Measurements from ENCODE around the gene KCNK18.

KCNK18 gene

DNA sequence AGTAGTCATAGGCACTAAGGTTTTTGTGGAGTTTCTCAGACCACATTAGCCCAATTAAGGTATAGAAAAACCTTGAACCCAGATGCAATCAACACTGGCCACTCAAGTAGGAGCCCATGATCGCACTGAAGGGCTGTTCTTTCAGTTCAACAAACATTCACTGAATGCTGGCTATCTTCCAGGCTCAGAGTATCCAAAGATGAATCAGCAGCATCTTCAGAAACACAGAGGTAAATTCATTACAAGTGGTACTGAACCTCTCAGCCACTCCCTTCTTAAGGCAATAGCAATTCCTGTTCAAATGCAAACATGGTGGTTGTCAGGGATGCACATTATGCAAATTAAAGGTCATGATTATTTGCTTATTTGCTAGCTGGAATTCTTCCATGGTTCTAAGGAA, 17.1 kb downstream of the KCNK18 start:
- TF ChIP-seq, protein P1, sequence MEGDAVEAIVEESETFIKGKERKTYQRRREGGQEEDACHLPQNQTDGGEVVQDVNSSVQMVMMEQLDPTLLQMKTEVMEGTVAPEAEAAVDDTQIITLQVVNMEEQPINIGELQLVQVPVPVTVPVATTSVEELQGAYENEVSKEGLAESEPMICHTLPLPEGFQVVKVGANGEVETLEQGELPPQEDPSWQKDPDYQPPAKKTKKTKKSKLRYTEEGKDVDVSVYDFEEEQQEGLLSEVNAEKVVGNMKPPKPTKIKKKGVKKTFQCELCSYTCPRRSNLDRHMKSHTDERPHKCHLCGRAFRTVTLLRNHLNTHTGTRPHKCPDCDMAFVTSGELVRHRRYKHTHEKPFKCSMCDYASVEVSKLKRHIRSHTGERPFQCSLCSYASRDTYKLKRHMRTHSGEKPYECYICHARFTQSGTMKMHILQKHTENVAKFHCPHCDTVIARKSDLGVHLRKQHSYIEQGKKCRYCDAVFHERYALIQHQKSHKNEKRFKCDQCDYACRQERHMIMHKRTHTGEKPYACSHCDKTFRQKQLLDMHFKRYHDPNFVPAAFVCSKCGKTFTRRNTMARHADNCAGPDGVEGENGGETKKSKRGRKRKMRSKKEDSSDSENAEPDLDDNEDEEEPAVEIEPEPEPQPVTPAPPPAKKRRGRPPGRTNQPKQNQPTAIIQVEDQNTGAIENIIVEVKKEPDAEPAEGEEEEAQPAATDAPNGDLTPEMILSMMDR (IDR thresholded peaks at IDR 0.05; ENCODE audit: low read depth, low read length) = no peak
- H3K4me3 ChIP-seq (replicated peaks in 1 of 2; ENCODE audit: low read depth in 2 of 2, low read length in 2 of 2) = no peak overlapping the region
- peak in 1 of 2 donors; percentile 29 for DNase-seq (ENCODE audit: low read depth in 2 of 2)

DNA sequence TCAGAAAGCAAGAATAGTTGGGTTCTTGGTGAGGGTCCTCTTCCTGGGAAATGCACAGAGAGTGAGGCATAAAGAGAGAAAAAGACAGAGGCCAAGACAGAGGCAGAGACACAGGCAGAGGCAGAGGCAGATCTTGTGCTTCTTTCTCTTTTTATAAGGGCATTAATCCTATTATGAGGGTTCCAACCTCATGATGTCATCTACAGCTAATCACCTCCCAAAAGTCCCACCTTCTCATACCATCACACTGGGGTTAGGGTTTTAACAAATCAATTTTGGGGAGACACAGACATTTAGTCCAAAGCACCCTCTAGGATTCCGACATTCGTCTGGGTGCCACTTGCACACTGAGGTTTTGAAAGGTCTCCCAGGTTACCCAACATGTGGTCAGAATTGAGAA, 17.8 kb downstream of the KCNK18 start:
- TF ChIP-seq, protein P1 (IDR thresholded peaks at IDR 0.05; ENCODE audit: low read depth, low read length) = no peak
- no peak overlapping the region for H3K4me3 ChIP-seq (replicated peaks in 1 of 2; ENCODE audit: low read depth in 2 of 2, low read length in 2 of 2)
- DNase-seq (ENCODE audit: low read depth in 2 of 2) = no peak

DNA sequence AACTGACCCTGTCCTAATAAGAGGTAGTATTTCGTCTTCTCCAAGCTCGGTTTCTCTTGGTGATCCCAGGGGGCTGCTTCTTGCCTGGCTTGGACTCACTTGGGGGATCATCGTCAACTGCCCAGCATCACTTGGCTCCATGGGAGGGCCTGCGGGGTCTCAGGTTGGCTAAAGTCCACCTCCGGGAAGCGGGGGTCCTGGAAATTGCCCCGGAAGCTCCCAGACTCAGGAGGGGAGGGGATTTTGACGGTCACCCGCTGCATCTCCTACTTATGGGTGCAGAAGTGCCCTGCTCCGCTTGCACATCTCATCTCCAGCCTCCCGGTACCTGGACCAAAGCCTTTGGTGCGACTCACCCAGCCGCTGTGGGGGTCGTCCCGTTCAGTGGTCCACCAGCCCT, 18.7 kb downstream of the KCNK18 start:
- DNase-seq (ENCODE audit: low read depth in 2 of 2) = no peak
- TF ChIP-seq, protein P1 (IDR thresholded peaks at IDR 0.05; ENCODE audit: low read depth, low read length) = no peak
- H3K4me3 ChIP-seq (replicated peaks in 1 of 2; ENCODE audit: low read depth in 2 of 2, low read length in 2 of 2) = no peak overlapping the region

DNA sequence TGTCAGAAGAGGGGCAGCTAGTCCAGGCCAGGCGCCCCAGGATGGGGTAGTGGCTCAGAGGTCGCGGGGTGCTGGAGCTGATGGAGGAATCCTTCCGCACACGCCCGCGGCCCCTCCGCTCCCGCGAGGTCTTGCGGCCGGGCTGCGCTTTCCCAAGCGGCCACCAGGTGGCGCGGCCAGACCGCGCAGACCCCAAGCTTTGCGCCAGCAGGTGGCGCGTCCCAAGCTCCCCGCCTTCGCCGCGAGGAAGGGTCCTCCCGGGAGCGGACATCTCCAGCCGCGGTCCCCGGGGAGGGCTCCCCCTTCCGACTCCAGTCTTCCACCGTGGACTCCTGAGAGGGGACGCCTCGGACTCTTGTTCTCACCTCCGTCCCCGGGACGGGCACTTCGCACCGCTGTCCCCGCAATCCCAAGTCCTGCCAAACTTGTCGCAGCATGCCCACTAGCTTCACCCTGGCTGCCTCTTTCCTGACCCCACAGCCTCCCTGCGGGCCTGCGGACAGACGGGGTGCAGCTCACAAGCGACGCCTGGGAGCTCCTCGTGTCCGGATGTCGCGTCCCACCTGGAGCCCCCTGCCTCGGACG, 19.4 kb downstream of the KCNK18 start:
- TF ChIP-seq, protein P1 (IDR thresholded peaks at IDR 0.05; ENCODE audit: low read depth, low read length) = peak; percentile 84

DNA sequence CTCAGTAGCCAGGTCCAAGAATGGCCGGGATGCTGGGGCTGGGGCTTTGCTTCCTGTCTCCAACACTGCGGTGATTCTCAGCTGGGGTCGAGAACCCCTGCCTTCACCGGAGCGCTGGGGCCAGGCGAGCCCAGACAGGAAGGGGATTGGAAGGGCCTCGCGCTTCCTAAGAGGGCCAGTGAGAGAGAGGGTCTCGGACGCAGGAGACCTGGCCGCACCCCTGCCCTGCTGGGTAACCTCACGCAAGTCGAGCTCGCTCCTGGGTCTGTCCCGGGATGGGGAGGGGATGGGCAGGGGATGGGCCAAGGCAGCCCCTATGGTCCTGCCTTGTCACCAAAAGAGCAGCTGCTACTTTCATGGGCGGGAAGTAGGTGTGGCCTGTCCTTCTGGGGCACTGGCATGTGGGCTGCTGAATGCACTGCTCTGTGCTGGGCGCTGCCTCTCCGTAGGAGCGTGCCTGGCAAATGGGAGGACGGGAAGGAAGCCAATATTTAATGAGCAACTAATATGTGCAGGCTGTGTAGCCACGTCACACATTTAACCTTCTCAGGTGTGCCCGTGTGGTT, 20.0 kb downstream of the KCNK18 start:
- TF ChIP-seq, protein P1 (IDR thresholded peaks at IDR 0.05; ENCODE audit: low read depth, low read length) = no peak
- peak overlapping the region; percentile 56 to 63 for H3K4me3 ChIP-seq (replicated peaks in 1 of 2; ENCODE audit: low read depth in 2 of 2, low read length in 2 of 2)
- DNase-seq (ENCODE audit: low read depth in 2 of 2) = peak in 1 of 2 donors; percentile 6

More for the DNA sequence above, 19.4 kb downstream of the KCNK18 start:
- peak; percentile 55 to 75 for DNase-seq (ENCODE audit: low read depth in 2 of 2)
- peak overlapping the region; percentile 56 to 63 for H3K4me3 ChIP-seq (replicated peaks in 1 of 2; ENCODE audit: low read depth in 2 of 2, low read length in 2 of 2)

DNA sequence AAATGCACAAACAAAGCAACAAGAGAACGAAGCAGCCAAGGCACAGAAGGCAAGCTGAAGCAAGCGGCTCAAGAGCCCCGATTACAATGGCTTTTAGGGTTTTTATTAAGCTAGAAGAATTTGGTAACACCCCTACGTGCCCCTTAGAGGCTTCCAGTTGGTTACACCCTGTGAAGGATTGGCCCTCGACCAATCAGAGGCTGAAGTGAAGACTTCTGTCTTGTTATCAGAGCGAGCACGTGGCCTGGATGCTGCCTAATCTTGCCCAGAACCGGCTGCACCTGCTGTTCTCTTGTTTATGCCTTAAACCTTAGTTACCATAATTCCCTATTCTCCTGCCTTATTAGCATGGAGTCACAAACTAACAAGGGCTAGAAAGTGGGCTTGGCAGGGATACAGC, 21.4 kb downstream of the KCNK18 start:
- TF ChIP-seq, protein P1 (IDR thresholded peaks at IDR 0.05; ENCODE audit: low read depth, low read length) = no peak
- no peak for DNase-seq (ENCODE audit: low read depth in 2 of 2)

More for the DNA sequence above, 21.4 kb downstream of the KCNK18 start:
- no peak overlapping the region for H3K4me3 ChIP-seq (replicated peaks in 1 of 2; ENCODE audit: low read depth in 2 of 2, low read length in 2 of 2)

Data from cardiac fibroblast (primary cell).